RWPE2 (cell line): Measurements from ENCODE around the gene CLEC7A.

Experiments used
- ATAC-seq: fragments of 200-7000 bp; cut with Tn5 transposase; 3 replicates; pipeline ENCODE4 v1.9.1; 2021; ENCODE audit warnings: low read depth
- DNase-seq: peaks from one replicate; pipeline ENCODE4 v3.0.0-alpha.2; 2020; ENCODE audit warnings: low spot score
- H3K27ac ChIP-seq: fragments of 450-650 bp; 2 replicates; pipeline ENCODE4 v1.5.1; 2017; ENCODE audit warnings: mild to moderate bottlenecking; ENCODE audit not compliant: poor library complexity, severe bottlenecking
- H3K27me3 ChIP-seq: fragments of 250-450 bp; sonication (Bioruptor Pico); 2 replicates; pipeline ENCODE4 v1.5.1; 2021; ENCODE audit warnings: mild to moderate bottlenecking, moderate library complexity; ENCODE audit not compliant: insufficient read depth, poor library complexity, severe bottlenecking
- H3K36me3 ChIP-seq: fragments of 250-450 bp; sonication (Bioruptor Pico); 2 replicates; pipeline ENCODE4 v1.5.1; 2020; ENCODE audit warnings: low read depth, mild to moderate bottlenecking, moderate library complexity
- H3K4me1 ChIP-seq: fragments of 250-450 bp; sonication (Bioruptor Pico); 2 replicates; pipeline ENCODE4 v1.5.1; 2021; ENCODE audit warnings: mild to moderate bottlenecking, moderate library complexity; ENCODE audit not compliant: insufficient read depth, poor library complexity, severe bottlenecking
- H3K4me3 ChIP-seq: fragments of 250-450 bp; sonication (Bioruptor Pico); 2 replicates; pipeline ENCODE4 v1.5.1; 2021; ENCODE audit warnings: mild to moderate bottlenecking, moderate library complexity; ENCODE audit not compliant: severe bottlenecking
- H3K9me3 ChIP-seq: fragments of 250-450 bp; sonication (Bioruptor Pico); 2 replicates; pipeline ENCODE4 v1.5.1; 2021; ENCODE audit warnings: mild to moderate bottlenecking, moderate library complexity; ENCODE audit not compliant: severe bottlenecking
- TF ChIP-seq, protein P1 (sequence below): fragments of 450-650 bp; IDR thresholded peaks from one replicate; pipeline ENCODE4 v1.5.1; 2017; ENCODE audit warnings: mild to moderate bottlenecking, moderate library complexity; ENCODE audit not compliant: poor library complexity, severe bottlenecking

Gene CLEC7A

DNA sequence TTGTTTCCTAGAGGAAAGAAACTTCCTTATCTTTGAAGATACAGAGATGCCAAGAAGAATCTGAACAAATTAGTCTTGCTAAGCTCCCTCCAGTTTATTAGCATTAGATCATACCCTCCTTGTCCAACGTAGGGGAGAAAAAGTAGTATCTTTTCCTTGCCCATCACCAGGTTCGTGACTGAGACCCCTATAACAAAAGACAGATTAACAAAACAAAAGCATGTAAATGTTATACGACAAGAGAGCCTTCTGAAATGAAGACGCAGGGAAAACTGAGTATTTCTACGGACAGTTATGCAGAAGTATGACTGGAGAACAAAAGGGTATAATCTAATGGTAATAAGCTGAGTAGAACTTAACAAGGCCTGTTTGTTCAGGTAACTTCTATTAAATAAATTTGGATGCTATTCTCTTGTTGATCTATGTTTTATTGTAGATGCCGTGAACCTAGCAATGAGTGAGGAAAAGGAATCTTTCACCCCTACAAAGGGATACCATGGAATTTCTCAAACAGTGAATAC lies 2.9 kb upstream of the CLEC7A start:
- Histone ChIP-seq H3K4me3 (no peak overlapping the region), H3K4me1 (no peaks in the 10 kb centered on the region), H3K36me3 (no peaks in the 10 kb centered on the region), H3K27ac (no peak overlapping the region), H3K9me3 (no peaks in the 10 kb centered on the region), H3K27me3 (no peaks in the 10 kb centered on the region)
- ATAC-seq (no peak), DNase-seq (no peak)
- TF ChIP-seq, protein P1, sequence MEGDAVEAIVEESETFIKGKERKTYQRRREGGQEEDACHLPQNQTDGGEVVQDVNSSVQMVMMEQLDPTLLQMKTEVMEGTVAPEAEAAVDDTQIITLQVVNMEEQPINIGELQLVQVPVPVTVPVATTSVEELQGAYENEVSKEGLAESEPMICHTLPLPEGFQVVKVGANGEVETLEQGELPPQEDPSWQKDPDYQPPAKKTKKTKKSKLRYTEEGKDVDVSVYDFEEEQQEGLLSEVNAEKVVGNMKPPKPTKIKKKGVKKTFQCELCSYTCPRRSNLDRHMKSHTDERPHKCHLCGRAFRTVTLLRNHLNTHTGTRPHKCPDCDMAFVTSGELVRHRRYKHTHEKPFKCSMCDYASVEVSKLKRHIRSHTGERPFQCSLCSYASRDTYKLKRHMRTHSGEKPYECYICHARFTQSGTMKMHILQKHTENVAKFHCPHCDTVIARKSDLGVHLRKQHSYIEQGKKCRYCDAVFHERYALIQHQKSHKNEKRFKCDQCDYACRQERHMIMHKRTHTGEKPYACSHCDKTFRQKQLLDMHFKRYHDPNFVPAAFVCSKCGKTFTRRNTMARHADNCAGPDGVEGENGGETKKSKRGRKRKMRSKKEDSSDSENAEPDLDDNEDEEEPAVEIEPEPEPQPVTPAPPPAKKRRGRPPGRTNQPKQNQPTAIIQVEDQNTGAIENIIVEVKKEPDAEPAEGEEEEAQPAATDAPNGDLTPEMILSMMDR = no peak

DNA sequence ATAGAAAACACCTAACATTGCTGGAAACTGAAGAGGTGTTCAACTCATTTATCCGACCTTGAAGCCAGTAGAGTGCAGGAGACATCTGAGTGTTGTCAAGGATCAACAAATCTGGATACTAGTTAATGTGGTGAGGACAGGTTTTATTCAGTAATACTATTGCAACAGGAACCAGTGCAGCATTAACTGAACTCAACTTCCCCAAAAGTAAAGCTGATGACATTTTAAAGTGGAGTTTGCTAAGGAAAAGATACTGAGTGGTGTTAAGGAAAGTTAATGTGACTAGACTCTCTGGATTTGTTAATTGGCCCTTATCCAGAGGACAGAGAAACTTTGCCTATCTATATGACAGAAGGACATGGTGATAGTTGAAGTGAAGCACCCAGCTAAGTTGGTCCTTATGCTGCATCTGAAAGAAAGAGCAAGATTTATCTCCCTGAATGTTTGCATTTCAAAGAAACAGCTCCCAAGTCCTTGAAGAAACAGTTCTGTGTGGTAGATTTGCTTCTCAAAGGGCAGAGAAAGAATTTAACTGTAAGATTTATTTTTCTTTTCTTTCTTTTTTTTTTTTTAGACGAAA lies 1.2 kb upstream of the CLEC7A start:
- DNase-seq = no peak
- H3K27me3 ChIP-seq = no peaks in the 10 kb centered on the region
- no peak overlapping the region for H3K4me3 ChIP-seq
- TF ChIP-seq, protein P1 = no peak
- no peak overlapping the region for H3K27ac ChIP-seq
- no peaks in the 10 kb centered on the region for H3K4me1 ChIP-seq
- no peak for ATAC-seq
- no peaks in the 10 kb centered on the region for H3K36me3 ChIP-seq
- H3K9me3 ChIP-seq = no peaks in the 10 kb centered on the region

DNA sequence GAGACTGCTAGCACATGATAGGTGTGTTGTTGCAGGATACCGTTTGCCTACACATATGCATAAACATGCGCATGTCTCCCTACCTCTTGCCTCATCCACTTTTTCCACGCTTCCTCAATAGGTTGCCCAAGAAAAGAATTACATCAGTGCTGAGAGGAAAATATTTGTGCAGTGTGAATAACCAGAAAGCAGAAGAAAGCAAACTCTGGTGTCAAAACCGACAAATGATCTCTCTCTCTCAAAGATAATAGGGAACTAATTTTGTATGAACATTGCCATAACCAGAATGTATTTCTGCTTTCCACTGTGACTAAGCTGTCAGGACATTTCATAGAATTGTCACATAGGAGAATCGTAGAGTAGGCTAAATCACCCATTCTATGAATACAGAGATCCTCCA lies 1.3 kb downstream of the CLEC7A start:
- ATAC-seq (no peak), DNase-seq (no peak)
- Histone ChIP-seq H3K4me1 (no peaks in the 10 kb centered on the region), H3K27me3 (no peaks in the 10 kb centered on the region), H3K9me3 (no peaks in the 10 kb centered on the region), H3K4me3 (no peak overlapping the region), H3K36me3 (no peaks in the 10 kb centered on the region), H3K27ac (no peak overlapping the region)
- TF ChIP-seq, protein P1 = no peak

DNA sequence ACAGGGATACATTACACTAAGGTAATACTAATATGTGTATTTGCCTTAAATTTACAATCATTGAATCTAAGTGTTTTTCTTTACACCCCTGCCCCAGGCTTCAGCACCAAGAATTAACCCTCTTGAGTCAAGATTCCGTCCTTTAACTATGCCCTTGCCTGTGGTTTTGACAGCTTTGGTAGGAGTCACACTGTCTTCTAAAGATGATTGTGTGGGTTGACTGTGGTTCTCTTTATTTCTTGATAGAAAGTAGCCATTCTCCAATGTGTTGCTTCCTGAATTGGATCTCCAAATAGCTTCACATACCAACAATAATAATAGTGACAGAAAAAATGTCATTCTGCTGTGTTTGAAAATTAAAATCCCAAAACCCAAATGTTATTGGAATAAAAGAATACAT lies 3.6 kb downstream of the CLEC7A start:
- no peaks in the 10 kb centered on the region for H3K4me1 ChIP-seq

DNA sequence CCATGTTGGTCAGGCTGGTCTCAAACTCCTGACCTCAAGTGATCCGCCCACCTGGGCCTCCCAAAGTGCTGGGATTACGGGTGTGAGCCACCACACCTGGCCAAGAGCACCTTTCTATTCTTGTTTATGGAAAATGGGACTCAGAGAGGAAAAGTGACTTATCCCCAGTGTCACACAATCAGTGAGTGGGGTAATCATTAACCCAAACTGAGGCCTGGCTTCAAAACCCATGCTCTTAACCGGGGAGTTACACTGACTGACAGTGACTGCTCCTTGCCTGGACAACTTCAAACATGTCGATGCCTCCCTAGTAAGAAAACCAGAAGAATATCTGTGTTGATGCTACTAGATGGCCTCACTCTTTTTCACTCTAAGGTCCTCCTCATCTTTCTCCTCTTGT lies 7.3 kb downstream of the CLEC7A start:
- H3K36me3 ChIP-seq = no peaks in the 10 kb centered on the region
- no peaks in the 10 kb centered on the region for H3K27me3 ChIP-seq
- TF ChIP-seq, protein P1 = no peak
- H3K9me3 ChIP-seq = no peaks in the 10 kb centered on the region
- no peak overlapping the region for H3K4me3 ChIP-seq
- H3K27ac ChIP-seq = no peak overlapping the region
- ATAC-seq = no peak
- DNase-seq = no peak
- no peaks in the 10 kb centered on the region for H3K4me1 ChIP-seq

More for the DNA sequence above, 3.6 kb downstream of the CLEC7A start:
- DNase-seq (no peak), ATAC-seq (no peak)
- Histone ChIP-seq H3K36me3 (no peaks in the 10 kb centered on the region), H3K4me3 (no peak overlapping the region), H3K27me3 (no peaks in the 10 kb centered on the region), H3K27ac (no peak overlapping the region), H3K9me3 (no peaks in the 10 kb centered on the region)
- TF ChIP-seq, protein P1 = no peak
